MM.1S (cell line): ENCODE measurements around the gene CISD3.

Experiments used
- DNase-seq: peaks from one replicate; pipeline ENCODE4 v3.0.0-alpha.2; 2015
- H2AFZ ChIP-seq: fragments of 300-600 bp; sonication (generic); 2 replicates; pipeline ENCODE4 v1.6.0; 2016; ENCODE audit warnings: antibody characterized with exemption, low read length
- H3F3A ChIP-seq: fragments of 300-600 bp; sonication (generic); 2 replicates; pipeline ENCODE4 v1.6.1; 2016; ENCODE audit warnings: mild to moderate bottlenecking, antibody characterized with exemption, low read length, moderate library complexity, mixed read lengths; ENCODE audit not compliant: insufficient read depth
- H3K27ac ChIP-seq: fragments of 300-600 bp; sonication (generic); 2 replicates; pipeline ENCODE4 v1.5.1; 2016; ENCODE audit warnings: mild to moderate bottlenecking, low read length
- H3K27me3 ChIP-seq: fragments of 300-600 bp; sonication (generic); replicated peaks from 2 replicates; pipeline ENCODE4 v1.6.0; 2016; ENCODE audit warnings: low read length; ENCODE audit not compliant: insufficient read depth
- H3K36me3 ChIP-seq: fragments of 300-600 bp; sonication (generic); replicated peaks from 2 replicates; pipeline ENCODE4 v1.6.1; 2016; ENCODE audit warnings: mild to moderate bottlenecking, low read length, mixed read lengths; ENCODE audit not compliant: insufficient read depth
- H3K4me1 ChIP-seq: fragments of 300-600 bp; sonication (generic); 2 replicates; pipeline ENCODE4 v1.6.1; 2016; ENCODE audit warnings: low read length, mixed read lengths
- H3K4me2 ChIP-seq: fragments of 300-600 bp; sonication (generic); 2 replicates; pipeline ENCODE4 v1.6.0; 2016; ENCODE audit warnings: low read depth, low read length
- H3K4me3 ChIP-seq: fragments of 300-600 bp; sonication (generic); 2 replicates; pipeline ENCODE4 v1.5.1; 2016; ENCODE audit warnings: low read length, mixed read lengths
- H3K79me2 ChIP-seq: fragments of 300-600 bp; sonication (generic); 2 replicates; pipeline ENCODE4 v1.6.1; 2016; ENCODE audit warnings: mixed run types, low read length, mixed read lengths
- H3K9ac ChIP-seq: fragments of 300-600 bp; sonication (generic); 2 replicates; pipeline ENCODE4 v1.6.1; 2016; ENCODE audit warnings: low read length, mixed read lengths
- H3K9me2 ChIP-seq: fragments of 300-600 bp; sonication (generic); replicated peaks from 2 replicates; pipeline ENCODE4 v1.6.1; 2016; ENCODE audit warnings: mild to moderate bottlenecking, low read length, mixed read lengths; ENCODE audit not compliant: insufficient read depth
- H3K9me3 ChIP-seq: fragments of 300-600 bp; sonication (generic); replicated peaks from 2 replicates; pipeline ENCODE4 v1.6.1; 2016; ENCODE audit warnings: mild to moderate bottlenecking, low read length, mixed read lengths; ENCODE audit not compliant: insufficient read depth
- H4K20me1 ChIP-seq: fragments of 300-600 bp; sonication (generic); 2 replicates; pipeline ENCODE4 v1.6.1; 2016; ENCODE audit warnings: mild to moderate bottlenecking, low read length, moderate library complexity, mixed read lengths; ENCODE audit not compliant: insufficient read depth
- CTCF ChIP-seq: fragments of 300-600 bp; sonication (generic); IDR thresholded peaks from 2 replicates; pipeline ENCODE4 v1.5.1; 2016; ENCODE audit warnings: antibody characterized with exemption, low read length, mixed read lengths
- EZH2 ChIP-seq: fragments of 300-600 bp; sonication (generic); optimal IDR thresholded peaks from 2 replicates; pipeline ENCODE3; 2017; ENCODE audit warnings: low read depth, mild to moderate bottlenecking, antibody characterized with exemption, low read length, mixed read lengths
- EZH2phosphoT487 ChIP-seq: fragments of 300-600 bp; sonication (generic); IDR thresholded peaks from 2 replicates; pipeline ENCODE4 v1.6.1; 2018; ENCODE audit warnings: antibody characterized with exemption, low read length

CISD3 gene

GRCh38 chr17:38709104-38709820, 20.9 kb upstream of the CISD3 start:
- peaks cover 60% of the 10 kb centered on the region for H3K79me2 ChIP-seq
- H3K27me3 ChIP-seq: no peaks in the 10 kb centered on the region
- H3K27ac ChIP-seq: no peak overlapping the region
- H3K4me3 ChIP-seq: no peak overlapping the region
- TF ChIP-seq CTCF: no peak
- TF ChIP-seq EZH2phosphoT487: no peak
- TF ChIP-seq EZH2: no peak
- H3K36me3 ChIP-seq: 0 out of 2 replicates have a peak, but pooled peaks cover 5% of the 10 kb centered on the region
- no peaks in the 10 kb centered on the region for H3K9me3 ChIP-seq
- DNase-seq: no peak
- peaks cover 6% of the 10 kb centered on the region; the same call in 1 of the 2 replicates for H3K4me1 ChIP-seq
- no peak overlapping the region for H2AFZ ChIP-seq
- no peaks in the 10 kb centered on the region for H4K20me1 ChIP-seq
- H3K9ac ChIP-seq: no peak overlapping the region
- H3K9me2 ChIP-seq: no peaks in the 10 kb centered on the region
- no peak overlapping the region for H3K4me2 ChIP-seq
- H3F3A ChIP-seq: peaks cover 11% of the 10 kb centered on the region

- H3K27me3 ChIP-seq: no peaks in the 10 kb centered on the region
- H3K9ac ChIP-seq: no peak overlapping the region
- DNase-seq: no peak
- no peaks in the 10 kb centered on the region for H4K20me1 ChIP-seq
- no peak overlapping the region for H3K27ac ChIP-seq
- TF ChIP-seq CTCF (no peak), EZH2phosphoT487 (no peak), EZH2 (no peak)
- no peak overlapping the region for H3K4me2 ChIP-seq
- H3F3A ChIP-seq: peaks cover 5% of the 10 kb centered on the region
- H3K4me3 ChIP-seq: no peak overlapping the region
- H3K9me3 ChIP-seq: no peaks in the 10 kb centered on the region
- H3K79me2 ChIP-seq: peaks cover 54% of the 10 kb centered on the region
- no peaks in the 10 kb centered on the region for H3K9me2 ChIP-seq
- H3K4me1 ChIP-seq: peaks cover 6% of the 10 kb centered on the region; the same call in 1 of the 2 replicates
- H3K36me3 ChIP-seq: 0 out of 2 replicates have a peak, but pooled peaks cover 5% of the 10 kb centered on the region
- no peak overlapping the region for H2AFZ ChIP-seq
Measured at GRCh38 chr17:38709864-38710603, 20.1 kb upstream of the CISD3 start.

- H4K20me1 ChIP-seq: no peaks in the 10 kb centered on the region
- 0 out of 2 replicates have a peak, but pooled peaks cover 5% of the 10 kb centered on the region for H3K36me3 ChIP-seq
- TF ChIP-seq CTCF: no peak
- no peak for TF ChIP-seq EZH2phosphoT487
- H3K27ac ChIP-seq: no peak overlapping the region
- no peak overlapping the region for H3K9ac ChIP-seq
- H3K4me2 ChIP-seq: no peak overlapping the region
- no peaks in the 10 kb centered on the region for H3K9me2 ChIP-seq
- H3K79me2 ChIP-seq: peaks cover 54% of the 10 kb centered on the region
- no peak for DNase-seq
- H3K4me3 ChIP-seq: no peak overlapping the region
- peaks cover 6% of the 10 kb centered on the region; the same call in 1 of the 2 replicates for H3K4me1 ChIP-seq
- H3K27me3 ChIP-seq: no peaks in the 10 kb centered on the region
- no peaks in the 10 kb centered on the region for H3K9me3 ChIP-seq
- peaks cover 5% of the 10 kb centered on the region for H3F3A ChIP-seq
- no peak overlapping the region for H2AFZ ChIP-seq
Measured at GRCh38 chr17:38710604-38710962, 19.6 kb upstream of the CISD3 start.
